UCSD-AML1 (cell line): Measurements from ENCODE around the gene GDNF.
"Not testable (repeated sequence)": the region's sequence is repeated elsewhere in the genome, so short reads cannot be mapped to it uniquely, and the experiment has no call there.

ENCODE experiments used
- DNase-seq: peaks from one replicate; lab custom pipeline; 2025; ENCODE audit not compliant: unreplicated experiment; lab: John Stamatoyannopoulos, UW

Gene GDNF

GRCh38 chr5:37786862-37787519 is 52.9 kb downstream of the GDNF start:
- DNase-seq = no peak

- DNase-seq = no peak
Observed at GRCh38 chr5:37786416-37786815, 53.4 kb downstream of the GDNF start.

DNA sequence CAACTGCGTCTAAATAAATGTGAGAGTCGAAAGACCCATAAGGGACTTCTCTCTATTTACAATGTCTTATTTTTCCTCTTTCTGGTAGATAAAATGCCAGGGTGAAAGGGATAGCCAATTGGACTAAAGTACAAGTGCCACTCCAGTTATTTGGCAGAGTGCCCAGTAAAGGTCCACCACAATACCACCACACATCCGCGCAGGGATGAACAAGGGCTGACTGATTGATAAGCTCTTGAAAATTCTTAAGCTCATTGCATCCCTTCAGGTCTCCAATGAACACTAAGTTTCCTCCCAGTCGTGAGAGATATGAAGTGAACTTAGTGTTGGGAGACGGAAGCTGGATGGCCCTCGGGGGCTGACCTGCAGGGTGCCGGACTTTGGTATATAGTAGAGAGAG is 58.4 kb downstream of the GDNF start:
- DNase-seq = not testable (repeated sequence)

DNA sequence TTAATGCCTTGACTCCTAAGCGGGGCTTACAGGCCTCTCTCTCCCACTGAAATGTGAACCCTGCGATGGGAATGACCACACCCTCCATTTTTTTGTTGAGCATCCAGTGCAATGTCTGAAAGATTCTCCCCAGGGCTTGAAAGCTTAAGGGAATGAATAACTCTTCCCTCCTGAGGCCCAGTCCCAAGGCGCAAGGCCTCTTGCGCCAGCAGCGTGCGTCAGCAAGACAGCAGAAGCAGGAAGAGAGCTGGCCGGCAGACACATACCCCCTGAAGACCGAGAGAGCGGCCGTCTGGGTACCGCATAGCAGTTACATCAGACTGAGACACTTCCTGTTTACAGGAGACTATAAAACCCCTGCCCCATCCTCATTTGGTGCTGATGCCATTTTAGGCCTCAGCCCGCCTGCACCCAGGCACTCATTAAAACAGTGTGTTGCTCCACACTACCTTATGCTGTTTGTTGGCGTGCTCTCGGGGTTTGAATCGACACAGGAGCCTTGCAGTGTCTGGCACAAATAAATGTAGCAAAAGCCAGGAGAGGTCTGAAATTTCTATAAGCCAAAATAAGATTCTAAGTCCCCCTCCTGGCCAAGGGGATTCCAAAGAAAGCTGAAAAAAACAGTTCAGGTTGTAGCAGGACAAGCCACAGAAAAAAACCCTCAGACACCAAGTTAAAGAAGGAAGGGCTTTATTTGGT is 62.3 kb downstream of the GDNF start:
- no peak for DNase-seq

GRCh38 chr5:37776826-37777225 is 63.0 kb downstream of the GDNF start:
- no peak for DNase-seq

- no peak for DNase-seq
Observed at GRCh38 chr5:37774912-37775483, 64.8 kb downstream of the GDNF start.

DNA sequence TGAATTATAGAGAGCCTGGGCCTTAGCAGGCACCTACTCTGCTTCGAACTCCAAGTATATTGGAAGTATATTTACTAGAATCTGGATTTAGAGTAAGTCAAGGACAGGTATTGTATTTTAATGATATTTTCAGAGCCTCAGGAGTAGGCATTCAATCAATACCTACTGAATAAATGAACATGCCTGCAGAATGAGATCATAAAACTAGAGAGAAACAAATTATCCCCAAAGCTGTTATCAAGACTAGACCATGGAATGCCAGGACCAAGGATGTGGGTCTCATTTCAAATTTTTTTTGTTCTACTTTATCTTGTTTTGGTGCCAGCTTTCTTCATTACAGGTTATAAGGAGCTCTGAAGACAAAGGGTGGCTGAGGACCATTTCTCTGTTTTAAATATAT is 66.0 kb downstream of the GDNF start:
- no peak for DNase-seq

GRCh38 chr5:37772255-37772654 is 67.6 kb downstream of the GDNF start:
- no peak for DNase-seq

DNA sequence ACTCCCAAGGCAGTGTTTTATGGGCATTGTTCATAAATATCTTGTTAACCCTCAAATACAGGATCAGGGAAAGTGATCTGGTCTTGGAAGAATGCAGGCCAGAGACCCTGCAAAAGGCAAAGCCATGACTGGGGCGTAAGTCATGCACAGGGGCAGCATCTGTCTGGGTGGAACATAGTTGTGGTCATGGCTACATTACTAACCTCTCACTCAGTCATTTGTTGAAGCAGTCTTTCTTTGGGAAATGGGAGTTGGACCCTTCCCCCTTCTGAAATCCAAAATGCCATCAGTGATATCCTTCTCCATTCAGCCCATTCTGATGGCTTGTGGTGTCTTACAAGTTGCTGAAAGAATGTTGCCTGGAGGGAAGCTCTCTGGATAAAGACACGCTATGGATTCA is 68.1 kb downstream of the GDNF start:
- DNase-seq = no peak

DNA sequence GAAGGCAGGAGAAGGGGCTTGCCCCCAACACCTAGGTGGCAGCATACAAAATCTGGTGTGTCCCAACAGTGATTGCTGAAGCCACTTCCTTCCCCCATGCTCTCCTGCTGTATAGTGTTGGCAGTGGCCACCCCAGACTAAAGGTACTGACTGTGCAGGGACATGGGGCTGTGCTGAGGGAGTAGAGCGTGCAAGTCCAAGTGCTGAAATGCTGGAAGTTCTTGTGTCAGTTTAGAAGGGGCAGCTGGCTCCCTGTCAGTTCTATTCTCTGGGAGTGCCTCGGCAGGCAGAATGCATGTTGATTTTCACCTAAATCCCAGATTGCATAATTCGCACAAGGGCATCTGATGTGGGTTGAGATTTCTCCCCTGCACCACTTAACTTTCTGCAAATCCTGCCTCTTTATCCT is 68.6 kb downstream of the GDNF start:
- DNase-seq = no peak

DNA sequence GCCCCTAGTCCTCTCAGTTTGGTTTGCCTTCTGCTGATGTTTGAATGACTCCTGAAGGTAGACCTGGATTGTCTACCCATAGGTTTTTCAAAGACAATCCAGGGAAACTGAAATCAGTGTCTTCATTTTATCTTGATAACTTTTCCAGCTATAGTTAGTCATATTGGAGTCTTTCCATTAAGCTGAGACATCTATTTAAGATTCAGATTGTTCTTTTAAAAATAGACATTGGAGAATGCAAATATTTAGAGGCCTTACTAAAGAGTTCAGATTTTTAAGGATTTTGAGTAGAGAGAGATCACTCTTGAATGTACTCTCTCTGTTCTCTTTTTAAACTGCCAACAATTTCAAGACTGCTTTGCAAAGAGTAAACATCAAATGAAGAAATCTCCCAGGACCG is 69.1 kb downstream of the GDNF start:
- no peak for DNase-seq

DNA sequence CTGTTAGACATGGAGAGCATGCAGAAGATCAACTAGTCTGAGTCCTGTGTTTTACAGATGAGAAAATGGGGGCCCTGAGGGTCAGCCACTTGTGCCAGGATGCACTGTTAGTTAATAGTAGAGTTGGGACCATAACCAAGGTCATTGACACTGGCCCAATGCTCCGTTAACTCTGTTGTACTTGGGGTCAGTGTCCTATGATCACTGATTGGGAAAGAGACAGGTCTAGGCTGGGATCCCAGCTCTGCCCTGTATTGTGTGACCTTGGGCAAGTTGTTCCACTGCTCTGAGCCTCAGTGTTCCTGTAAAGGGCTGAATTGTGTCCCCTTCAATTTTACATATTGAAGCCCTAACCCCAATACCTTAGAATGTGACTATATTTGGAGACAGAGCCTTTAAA is 70.0 kb downstream of the GDNF start:
- no peak for DNase-seq

- no peak for DNase-seq
Observed at GRCh38 chr5:37769108-37769507, 70.7 kb downstream of the GDNF start.

DNA sequence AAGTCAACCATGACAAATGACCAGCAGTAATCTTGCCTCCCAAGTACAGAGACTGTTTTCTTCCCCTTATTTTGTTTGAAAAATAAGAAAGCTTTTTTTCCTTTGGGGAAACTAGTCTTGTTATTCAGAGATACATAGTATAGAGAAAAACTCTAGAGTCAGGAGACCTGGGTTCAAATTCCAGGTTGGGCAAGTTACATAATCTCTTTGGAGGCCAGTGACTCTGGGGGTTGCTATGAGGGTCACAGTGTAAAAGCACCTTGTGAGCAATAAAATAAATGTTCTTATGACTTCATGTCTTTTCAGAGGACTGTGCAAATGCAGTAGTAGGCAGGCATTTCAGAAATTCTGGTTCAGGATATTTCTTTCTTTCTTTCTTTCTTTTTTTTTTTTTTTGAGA is 71.5 kb downstream of the GDNF start:
- DNase-seq = no peak

- DNase-seq = no peak
Observed at GRCh38 chr5:37767961-37768360, 71.9 kb downstream of the GDNF start.

DNA sequence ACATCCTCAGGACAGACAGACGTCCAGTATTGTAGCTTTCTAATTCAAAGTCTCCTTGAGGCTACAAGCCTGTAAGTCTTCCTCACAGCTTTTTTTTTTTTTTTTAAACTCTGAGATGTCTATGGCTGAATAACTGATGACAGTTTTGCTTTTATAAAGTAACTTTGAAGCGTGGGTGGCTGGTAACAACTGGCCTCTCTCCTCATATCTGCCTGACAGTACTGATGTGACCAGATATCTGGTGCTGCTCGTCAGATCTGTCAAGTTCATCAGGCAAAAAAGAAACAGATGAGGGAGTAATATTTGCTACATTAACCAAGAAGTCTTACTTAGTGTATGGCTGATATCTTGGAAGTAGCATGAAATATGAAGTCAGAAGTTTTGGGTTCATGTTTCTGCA is 72.6 kb downstream of the GDNF start:
- no peak for DNase-seq
